GM11168 (cell line): Measurements from ENCODE around the gene LIMD2.

ENCODE experiments used
- in situ Hi-C: fragments of 300-500 bp; cut with MboI; formaldehyde crosslinking; loops from one replicate; pipeline ENCODE4 v1.12.0; 2022; ENCODE audit warnings: low sequenced_read_pairs; ENCODE audit not compliant: unreplicated experiment

LIMD2 gene

DNA sequence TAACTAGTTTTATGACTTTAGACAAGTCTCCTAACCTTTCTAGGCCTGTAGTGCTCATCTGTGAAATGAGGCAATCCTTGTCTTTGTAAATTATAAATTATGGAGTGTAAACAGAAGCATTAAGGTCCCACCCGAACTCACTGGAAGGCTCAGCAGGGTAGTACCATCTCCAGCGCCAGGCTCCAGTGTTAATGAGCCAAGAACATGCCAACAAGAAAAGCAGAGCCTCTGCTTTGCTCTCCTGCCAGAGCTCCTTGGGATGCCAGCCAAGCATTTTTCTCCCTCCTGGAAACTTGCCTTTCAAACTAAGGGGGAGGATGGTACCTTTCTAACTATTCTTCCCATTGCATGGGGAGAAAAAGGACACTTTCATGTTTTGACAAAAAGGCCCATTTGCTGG, 14.9 kb downstream of the LIMD2 start:
- in situ Hi-C loops: no loop called here

DNA sequence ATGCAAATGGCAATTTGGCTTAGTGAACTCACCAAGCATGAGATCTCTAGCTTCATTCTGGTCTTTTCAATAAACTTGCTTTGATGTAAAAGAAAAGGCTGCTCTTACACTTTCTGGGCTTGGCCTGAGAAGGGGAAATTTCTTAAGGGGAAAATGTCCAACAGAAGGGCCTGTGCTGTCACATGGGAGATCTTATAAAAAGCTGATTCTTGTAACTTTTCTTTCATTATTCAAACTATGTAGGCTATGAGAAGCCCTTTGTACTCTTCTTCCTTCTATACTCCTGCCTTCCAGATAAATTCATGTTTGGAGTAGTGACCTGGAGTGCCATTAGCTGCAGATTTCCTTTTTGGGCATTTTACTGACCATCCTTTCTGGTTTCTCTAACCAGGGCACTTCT, 16.9 kb downstream of the LIMD2 start:
- in situ Hi-C loops: no loop called here

DNA sequence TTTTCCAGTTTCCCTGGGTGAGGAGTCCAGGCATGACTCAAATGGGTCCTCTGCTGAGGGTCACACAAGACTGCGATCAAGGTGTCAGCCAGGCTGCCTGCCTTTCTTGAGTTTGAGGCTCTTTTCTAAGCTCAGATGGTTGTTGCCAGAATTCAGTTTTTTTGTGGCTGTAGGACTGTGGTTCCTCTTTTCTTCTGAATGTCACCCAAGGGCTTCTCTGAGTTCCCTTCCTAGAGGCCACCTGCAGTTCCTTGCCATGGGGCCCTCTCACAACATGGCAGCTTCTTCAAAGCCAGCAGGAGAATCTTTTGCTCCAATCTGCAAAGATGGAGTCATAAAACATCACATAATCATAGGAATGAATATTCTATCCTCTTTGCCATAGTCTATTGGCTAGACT, 17.5 kb downstream of the LIMD2 start:
- in situ Hi-C loops: no loop called here

DNA sequence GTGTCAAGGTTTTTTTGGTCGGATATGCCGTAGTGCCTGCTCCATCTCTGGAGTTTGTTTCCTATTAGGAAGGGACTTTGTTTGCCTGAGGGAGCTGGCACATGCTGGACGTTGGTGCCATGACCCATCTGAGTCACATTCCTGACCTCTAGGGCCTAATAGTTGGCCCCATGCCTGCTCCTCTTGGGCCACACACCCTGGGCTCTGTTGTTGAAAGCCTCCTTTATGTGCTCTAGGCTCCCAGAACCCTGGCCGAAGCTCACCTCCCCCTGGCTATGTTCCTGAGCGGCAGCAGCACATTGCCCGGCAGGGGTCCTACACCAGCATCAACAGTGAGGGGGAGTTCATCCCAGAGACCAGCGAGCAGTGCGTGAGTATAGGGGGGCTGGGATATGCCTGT, 18.4 kb downstream of the LIMD2 start:
- in situ Hi-C loops: no loop called here

DNA sequence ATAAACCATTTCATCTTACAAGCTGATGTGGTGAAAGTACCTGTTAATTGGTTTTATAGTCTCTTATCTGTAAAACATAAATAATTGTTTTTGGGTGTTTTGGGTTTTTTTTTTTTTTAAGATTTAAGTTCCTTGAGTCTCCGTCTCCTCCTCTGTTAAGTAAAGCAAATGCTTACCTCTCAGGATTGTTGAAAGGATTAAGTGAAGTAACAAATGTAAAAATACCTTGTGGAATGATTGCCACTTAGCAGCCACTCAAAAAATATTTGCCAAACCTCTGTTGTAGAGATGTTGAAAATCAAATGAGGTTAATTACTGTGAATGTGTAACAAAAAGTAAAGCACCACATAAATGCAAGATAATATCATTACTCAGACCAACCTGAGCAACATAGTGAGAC, 19.2 kb downstream of the LIMD2 start:
- in situ Hi-C loops: no loop called here

DNA sequence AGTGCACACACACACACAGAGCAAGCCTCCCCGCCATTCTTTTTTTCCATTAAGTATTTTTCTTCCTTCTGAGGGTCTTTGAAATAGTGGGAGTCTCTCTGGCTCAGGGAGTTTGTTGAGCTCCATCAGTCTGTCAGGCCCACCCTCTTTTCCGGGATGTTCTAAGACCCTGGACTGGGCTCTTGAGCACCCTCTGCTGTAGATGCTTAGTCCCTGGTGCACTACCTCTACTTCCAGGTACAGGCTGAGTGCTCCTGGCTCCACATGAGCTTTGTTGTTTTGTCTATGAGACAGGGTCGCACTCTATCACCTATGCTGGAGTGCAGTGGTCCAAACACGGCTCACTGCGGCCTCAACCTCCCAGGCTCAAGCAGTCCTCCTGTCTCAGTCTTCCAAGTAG, 20.7 kb downstream of the LIMD2 start:
- in situ Hi-C loops: no loop called here

DNA sequence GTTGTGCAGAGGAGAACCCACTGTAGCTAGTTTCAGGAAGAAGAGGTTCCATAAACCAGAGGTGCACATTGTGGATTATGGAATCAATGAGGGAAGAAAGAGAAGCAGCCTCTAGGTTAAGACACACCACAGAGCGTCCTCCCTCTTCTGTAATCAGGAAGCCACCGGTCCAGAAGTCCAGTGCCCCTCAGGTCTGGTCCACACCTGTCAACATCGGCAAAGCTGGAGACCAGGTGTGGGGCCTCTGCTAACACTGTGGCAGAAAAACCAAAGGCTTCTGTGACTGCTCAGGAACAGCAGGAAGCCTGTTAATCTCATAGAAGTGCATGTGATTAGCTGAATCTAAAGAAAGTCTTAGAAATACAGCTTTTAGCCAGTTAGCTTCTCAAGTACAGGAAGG, 23.3 kb downstream of the LIMD2 start:
- in situ Hi-C loops: no loop called here

DNA sequence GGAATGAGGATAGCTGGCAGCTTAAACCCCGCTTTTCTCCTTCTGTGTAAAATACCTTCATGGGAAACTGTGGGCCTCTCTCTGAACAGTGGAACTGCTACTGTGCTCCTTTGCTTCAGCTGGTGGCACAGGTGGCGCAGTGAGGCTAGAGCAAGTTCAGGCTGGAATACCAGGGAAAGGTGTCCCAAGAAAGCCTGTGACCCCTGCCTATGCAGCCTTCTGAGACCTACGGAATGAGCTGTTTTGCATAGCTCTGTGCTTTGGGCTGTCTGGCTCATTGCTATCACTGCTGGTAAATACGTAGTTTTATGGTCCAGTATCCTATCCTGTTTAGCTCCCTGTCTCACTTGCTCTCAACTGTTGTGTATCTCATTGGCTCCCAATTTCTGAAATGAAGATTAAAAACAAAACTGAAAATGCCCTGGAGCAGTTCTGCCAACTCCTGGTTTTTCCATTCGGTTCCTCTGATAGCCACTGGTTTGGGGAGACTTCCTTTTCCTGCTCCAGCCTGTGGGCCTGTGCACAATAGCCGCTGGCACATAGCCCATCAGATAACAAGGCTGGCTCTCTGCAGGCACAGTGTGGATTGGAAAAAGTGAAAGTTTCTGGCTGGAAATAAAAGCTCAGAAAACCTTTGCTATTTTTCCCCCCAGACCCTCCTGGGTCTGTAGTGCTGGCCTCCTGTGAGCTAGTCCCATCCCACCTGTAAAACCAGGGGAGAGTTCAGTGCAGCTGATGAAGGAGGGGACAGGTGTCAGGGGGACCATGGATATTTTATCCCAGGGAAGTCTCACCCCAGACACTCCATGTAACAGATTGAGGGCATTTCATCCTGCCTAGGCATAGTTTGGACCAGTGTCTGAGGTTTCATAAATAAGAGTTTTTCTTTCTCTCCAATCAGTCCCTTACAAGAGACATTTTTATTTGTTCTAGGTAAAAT, 24.0 kb downstream of the LIMD2 start:
- in situ Hi-C loops: no loop called here

DNA sequence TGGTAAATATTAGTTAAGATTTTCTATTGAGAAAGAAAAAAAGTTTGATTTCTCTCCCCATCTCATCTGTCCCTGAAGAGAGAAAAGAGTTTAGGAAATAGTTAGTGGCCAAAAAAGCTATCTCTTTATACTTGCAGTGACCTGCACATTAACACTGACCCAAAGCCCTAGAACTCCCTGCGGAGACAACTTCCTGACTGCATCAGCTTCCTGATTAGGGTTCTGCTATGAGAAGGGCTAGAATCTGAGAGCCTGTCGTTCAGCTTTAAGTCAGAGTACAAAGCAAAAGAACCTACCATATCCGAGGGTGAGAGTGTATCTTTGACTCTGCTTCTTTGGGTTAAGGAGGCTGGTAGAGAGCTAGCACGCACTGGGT, 24.7 kb downstream of the LIMD2 start:
- in situ Hi-C loops: no loop called here

DNA sequence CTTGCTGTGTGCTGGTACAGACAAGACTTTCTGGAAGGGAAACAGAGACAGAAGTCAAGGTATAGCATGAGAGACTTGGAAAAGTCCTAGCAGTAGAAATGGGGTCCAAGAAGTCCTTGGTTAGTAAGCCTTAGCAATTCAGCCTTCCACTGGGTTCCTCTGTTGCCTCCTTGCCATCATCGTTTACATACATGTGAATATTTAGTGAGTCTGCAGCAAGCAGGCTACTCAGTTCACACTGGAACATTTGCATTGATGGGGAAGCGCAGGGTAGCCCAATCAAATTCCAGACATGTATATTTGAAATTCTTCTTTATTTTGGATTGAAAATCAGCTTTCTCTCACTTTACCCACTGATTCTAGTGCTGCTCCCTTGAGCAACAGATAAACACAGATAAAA, 27.1 kb downstream of the LIMD2 start:
- in situ Hi-C loops: no loop called here

DNA sequence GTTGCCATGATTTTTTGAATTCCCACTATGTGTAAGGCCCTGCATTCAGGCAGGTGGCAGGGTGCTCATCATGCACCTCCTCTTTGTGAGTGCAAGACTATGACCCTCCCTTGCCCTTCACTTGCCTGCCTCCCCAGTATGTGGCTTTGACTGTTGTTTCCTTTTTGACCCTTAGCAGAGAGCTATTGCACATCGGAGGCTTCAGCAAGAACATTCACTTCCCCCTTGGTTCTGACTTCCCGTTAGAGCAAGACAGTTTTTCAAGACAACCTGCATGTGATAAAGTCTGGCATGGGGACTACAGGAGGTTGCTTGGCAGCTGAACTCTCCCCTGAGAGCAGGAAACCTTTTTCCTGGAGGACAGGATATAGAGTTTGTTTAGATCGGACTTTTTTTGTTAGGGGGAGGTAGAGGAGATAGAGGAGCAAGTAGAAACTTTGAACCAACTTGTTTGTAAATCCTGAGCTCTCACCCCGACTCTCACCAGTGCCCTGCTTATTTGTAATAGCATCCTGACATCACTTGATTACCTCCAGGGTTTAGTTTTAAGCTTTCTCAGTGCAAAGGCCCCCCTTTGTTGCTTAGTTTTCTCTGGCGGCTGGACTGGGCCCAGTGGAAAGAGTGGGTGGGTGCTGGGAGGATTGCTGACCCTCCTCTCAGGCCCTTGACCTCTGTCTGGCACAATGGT, 34.3 kb downstream of the LIMD2 start:
- in situ Hi-C loops: no loop called here

DNA sequence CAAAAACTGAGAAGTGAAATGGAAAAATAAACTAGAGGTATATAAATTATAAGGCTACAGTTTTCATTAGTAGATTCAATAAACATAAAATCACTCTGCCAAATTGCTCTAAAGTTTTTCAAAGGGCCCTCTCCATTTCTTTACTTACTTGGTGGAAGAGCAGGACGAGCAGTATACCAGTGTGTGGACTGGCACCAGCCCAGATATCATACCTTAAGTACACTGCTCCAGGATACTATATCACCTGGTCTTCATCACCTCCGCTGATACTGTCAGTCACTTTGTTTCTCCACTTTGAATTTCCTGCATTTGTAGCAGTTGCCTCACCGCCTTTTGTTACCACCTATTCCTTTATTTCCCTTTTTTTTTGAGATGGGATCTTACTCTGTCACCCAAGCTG, 40.1 kb downstream of the LIMD2 start:
- in situ Hi-C loops: no loop called here

DNA sequence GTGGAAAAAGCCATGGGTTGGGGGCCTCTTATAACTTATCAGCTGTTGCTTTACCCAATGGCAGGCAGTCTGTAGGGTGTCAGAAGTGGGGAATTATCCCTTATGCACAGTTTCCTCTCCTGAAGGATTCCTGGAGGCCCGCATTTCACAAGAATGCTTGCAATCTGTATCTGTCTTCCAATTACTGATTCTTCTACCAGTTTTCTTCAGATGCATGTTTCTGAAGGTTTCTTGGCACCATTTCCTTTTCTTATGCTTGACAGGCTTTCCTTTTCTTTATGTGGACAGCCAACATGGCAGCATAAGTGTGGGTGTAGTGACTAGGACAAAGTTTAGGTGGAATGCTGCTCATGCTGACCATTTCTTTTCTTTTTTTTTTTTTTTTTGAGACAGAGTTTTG, 41.6 kb downstream of the LIMD2 start:
- in situ Hi-C loops: no loop called here

DNA sequence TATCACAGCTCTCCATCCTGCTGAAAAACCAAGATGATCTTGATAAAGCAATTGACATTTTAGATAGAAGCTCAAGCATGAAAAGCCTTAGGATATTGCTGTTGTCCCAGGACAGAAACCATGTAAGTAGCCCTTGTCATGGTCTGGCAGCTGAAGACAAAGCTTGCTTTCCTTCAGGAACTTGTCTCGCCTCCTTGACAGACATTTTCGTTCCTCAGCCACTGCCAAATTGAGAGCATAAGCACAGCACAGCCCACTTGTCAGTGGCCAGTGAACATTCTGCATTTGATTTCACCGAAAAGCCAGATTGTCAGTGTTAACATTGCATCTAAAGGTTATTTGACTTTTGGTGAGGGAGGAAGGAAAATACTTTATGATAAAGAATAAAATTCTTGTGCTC, 42.1 kb downstream of the LIMD2 start:
- in situ Hi-C loops: no loop called here

DNA sequence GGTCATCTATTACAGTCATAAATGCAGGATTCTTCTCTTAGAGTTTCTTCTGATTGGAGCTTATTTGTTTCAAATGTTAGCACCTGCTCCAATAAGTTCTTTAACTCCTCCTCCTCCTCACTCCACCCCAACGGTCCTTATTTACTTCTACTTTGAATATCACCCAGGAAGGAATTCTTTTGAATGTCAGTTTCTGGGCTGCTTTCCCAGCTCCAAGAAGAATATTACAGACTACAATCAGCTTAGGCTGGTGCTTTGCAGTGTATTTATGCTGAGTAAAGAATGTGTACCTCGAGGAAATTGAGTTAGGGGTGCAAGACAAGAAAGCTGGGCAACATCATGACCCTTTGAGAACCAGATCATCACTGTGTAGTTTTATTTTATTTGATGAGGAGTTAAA, 46.9 kb downstream of the LIMD2 start:
- in situ Hi-C loops: no loop called here

DNA sequence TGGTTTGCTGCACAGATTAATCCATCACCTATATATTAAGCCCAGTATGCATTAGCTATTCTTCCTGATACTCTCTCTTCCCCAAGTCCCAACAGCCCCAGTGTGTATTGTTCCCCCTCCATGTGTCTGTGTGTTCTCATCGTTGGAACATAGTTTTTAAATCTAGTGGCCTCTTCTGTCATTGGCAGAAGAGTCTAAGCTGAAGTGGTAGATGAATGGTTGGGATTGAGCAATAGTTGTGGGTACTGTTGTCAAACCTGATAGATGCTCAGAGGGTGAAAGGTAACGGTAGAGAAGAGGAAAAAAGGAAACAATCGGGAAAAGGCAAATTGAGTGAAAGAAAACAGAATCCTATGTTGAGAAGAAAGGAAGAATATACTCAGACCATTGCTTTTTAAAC, 47.8 kb downstream of the LIMD2 start:
- in situ Hi-C loops: no loop called here

DNA sequence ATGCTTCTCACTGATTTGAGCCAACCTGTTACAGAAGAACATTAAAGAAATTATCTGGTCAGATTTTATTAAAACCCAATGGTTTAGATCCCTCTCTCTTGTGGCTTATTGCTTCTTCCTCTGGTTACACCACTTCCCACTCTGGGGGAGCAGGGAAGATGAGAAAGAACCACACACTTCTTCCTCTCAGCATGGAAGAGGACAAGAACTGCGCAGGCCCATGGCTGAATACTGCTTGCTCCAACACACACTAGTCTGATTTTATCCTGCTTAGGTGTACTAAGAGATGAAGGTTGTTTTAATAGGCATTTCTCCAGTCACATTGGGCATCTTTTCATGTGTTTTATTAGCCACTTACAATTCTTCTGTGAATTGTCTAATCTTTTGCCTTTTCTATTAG, 50.1 kb downstream of the LIMD2 start:
- in situ Hi-C loops: no loop called here

DNA sequence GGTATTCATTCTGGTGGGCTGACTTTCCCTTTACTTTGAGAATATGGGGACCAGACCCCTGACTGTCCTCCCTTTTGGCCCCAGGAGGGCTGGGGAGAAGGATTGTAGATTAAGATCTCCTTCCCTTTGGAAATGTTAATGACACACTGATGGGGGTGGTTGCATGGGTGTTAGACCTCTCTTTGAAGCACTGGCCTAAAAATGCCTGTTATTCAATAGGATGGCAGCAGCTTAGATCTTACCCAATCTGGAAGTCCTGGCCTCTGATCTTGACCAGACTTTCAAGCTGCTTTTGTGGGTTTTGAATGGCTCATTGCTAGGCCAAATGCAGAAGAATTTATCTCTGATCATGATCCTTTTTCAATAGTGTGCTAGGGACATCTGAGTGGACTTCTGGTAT, 52.0 kb downstream of the LIMD2 start:
- in situ Hi-C loops: no loop called here

DNA sequence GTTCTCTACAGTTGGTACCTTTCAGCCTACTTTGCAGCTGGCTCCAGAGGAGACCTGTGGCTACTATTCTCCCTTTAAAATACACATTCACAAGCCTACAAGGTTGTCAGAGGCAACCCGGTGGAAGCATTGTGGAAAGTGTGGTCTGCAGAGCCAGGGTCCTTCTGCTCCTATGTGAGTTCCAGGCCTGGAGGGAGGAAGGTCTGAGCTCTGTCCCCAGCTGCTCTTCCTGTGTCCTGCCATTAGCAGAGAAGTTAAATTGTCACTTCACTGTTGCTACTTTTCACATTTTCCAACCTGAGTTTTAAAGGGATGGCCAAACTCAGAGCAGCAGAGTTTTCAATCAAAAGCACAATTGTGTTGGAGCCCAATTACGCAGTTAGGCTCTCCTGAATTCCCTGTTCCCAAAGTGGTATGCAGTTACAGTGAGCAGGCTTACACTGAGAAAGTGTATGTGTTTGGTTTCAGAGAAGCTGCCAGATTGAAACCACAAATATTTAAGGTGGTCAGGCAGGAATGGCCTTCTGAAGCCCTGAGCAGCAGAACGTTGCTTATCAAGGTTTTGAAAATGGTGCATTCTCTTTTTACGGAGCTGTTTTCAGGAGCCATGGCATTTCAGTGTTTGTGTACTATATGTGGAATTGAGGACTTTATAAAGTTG, 52.7 kb downstream of the LIMD2 start:
- in situ Hi-C loops: no loop called here

DNA sequence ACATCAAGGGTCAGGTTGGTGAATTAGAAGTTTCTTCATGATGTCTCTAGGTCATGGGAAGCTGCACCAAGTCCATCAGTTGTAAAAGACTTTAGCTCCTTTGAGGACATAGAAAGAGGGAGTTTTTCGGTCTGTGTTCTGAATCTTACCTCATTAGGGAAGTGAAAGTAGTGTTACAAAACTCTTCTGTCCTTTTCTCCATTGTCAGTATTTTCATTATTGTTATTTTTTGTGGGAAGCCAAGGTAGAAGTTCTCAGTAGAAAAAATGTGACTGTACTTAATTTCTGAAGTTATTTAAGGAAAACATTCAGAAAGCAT, 53.5 kb downstream of the LIMD2 start:
- in situ Hi-C loops: no loop called here
